Colon (tissue), 2 donors: ENCODE data around the gene EFTUD2.
"Not testable (repeated sequence)": the region's sequence is repeated elsewhere in the genome, so short reads cannot be mapped to it uniquely, and the experiment has no call there.

ENCODE experiments used
- FAIRE-seq: peaks from 2 replicates; lab custom pipeline; 2012; peaks lifted over from hg19 to GRCh38; lab: Jason Lieb, UNC
- donor health status: control.
- donor health status: control.

Gene EFTUD2

GRCh38 chr17:44846206-44846605 is 53.0 kb downstream of the EFTUD2 start:
- FAIRE-seq, result no peak

- no peak for FAIRE-seq
Measured at GRCh38 chr17:44844390-44844830, 54.8 kb downstream of the EFTUD2 start.

GRCh38 chr17:44842748-44843147 is 56.5 kb downstream of the EFTUD2 start:
- no peak for FAIRE-seq

GRCh38 chr17:44840936-44841335 is 58.3 kb downstream of the EFTUD2 start:
- no peak for FAIRE-seq

GRCh38 chr17:44840274-44840673 is 59.0 kb downstream of the EFTUD2 start:
- no peak for FAIRE-seq

GRCh38 chr17:44837196-44837595 is 62.0 kb downstream of the EFTUD2 start:
- no peak for FAIRE-seq

GRCh38 chr17:44832805-44833204 is 66.4 kb downstream of the EFTUD2 start:
- FAIRE-seq, result no peak

- FAIRE-seq, result no peak
Measured at GRCh38 chr17:44831371-44831770, 67.9 kb downstream of the EFTUD2 start.

GRCh38 chr17:44830359-44831288 is 68.6 kb downstream of the EFTUD2 start:
- no peak for FAIRE-seq

- no peak for FAIRE-seq
Measured at GRCh38 chr17:44829523-44830358, 69.5 kb downstream of the EFTUD2 start, which contains the start of gene GJC1. GJC1 (minus strand) TSS chr17:44830287; CDS start chr17:44805817, 24,470 bp downstream.

GRCh38 chr17:44828919-44829522 is 70.2 kb downstream of the EFTUD2 start:
- FAIRE-seq, result no peak

GRCh38 chr17:44827863-44828262 is 71.4 kb downstream of the EFTUD2 start:
- FAIRE-seq, result no peak

GRCh38 chr17:44826123-44826790 is 73.0 kb downstream of the EFTUD2 start:
- no peak for FAIRE-seq

- not testable (repeated sequence) for FAIRE-seq
Measured at GRCh38 chr17:44825236-44825635, 74.0 kb downstream of the EFTUD2 start.

- FAIRE-seq, result no peak
Measured at GRCh38 chr17:44820631-44821212, 78.5 kb downstream of the EFTUD2 start.

GRCh38 chr17:44818508-44818907 is 80.7 kb downstream of the EFTUD2 start:
- FAIRE-seq, result not testable (repeated sequence)

GRCh38 chr17:44812263-44812662 is 87.0 kb downstream of the EFTUD2 start:
- FAIRE-seq, result no peak

GRCh38 chr17:44808656-44809388 is 90.4 kb downstream of the EFTUD2 start:
- FAIRE-seq, result not testable (repeated sequence)

- FAIRE-seq, result no peak
Measured at GRCh38 chr17:44808156-44808555, 91.1 kb downstream of the EFTUD2 start.

GRCh38 chr17:44807817-44808155 is 91.5 kb downstream of the EFTUD2 start:
- FAIRE-seq, result no peak
